Activated CD8-positive, alpha-beta memory T cell treated with anti-CD3 and anti-CD28 coated beads, Interleukin-2, amount 50 U/mL, for 24 hours (primary cell): Measurements from ENCODE around the gene NAA80.
"Not testable (repeated sequence)": the region's sequence is repeated elsewhere in the genome, so short reads cannot be mapped to it uniquely, and the experiment has no call there.

Experiments used
- DNase-seq: peaks from one replicate; pipeline ENCODE4 v3.0.0-alpha.2; 2020; ENCODE audit errors: extremely low read depth

The NAA80 gene

DNA sequence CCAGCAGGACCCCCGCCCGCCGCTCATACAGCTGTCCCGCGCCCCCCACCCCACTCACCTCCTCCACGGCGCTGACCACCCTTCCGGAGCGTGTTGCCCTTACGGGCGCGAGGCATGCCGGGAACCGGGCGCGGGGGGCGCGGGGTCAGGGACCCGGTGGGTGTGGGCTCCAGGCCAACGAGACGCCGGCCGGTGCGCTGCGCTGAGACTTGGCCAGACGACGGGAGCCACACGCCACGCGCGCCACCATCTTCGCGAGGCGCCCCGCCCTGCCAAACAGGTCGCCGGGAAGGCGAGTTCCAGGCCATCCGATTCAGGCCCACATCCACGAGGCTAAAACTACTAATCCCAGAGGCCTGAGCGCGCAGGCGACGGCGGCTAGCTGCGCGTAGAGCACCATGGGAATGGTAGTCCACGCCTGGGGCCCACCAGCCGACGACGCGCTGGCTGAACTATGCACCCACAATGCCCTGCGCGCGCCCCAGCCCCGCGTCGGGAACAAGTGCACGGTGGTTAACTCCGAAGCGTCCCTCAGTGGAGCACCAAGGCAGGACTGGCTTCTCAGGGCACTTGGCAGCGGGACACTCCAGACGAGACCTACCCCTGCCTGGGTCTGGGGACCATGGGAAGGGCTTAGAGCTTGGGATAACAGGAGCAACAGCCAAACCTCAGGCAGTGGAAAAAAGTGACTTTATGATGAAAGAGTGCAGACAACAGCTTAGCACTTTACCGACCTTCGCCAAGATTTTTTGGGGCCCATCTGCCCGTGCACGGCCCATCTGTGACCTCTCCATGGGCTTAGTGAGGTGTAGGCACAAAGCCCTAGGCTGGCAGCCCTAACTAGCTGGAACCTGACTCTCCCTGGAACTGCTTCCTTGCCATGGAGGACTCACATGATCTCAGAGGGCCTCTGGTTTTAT is 6.8 kb downstream of the NAA80 start, which contains the start of gene IFRD2:
IFRD2 (minus strand) TSS at position 271 of the 920 bp plus-strand sequence; CDS start at position 116, 155 bp downstream.
- DNase-seq, result peak; percentile 84

DNA sequence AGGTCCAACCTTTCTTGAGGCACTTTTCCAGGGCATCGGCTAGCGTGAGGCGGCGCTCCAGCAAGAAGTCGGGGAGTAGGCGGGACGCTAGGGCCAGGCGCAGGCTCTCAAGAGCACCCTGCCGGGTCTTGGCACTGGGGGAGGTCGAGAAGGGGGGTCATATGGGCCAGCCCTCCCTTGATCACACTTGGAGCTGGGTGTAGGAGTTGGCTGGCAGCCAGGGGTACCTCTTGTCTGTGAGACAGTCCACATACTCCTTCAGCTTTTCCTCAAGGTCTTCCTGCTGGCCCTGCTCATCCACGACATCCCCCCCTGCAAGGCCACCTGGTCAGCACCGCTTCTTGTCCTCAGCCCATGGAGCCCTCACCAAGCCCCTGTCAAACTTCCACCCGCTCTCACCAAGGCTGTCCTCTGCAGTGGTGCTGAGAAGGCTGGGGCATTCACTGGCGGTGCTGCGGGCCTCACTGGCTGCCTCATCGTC is 9.0 kb downstream of the NAA80 start:
- DNase-seq, result no peak

DNA sequence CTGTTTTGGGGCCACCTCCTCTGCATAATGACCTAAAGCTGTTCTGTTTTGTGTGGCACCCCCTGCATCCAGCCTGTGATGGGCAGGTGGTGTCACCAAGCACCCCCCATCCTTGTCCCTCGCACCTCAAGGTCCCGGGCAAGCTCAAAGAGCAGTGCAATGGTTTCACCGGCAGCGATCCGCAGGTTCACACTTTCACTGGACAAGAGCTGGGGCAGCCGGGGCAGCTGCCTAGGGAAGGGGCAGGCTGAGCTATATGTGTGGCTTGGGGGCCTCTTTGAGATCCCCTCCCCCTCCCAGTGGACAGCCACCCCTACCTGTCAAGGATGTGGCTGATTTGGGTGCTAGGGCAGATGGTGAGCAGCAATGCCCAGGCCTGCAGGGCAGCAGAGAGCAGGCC is 10.1 kb downstream of the NAA80 start:
- DNase-seq, result no peak

DNA sequence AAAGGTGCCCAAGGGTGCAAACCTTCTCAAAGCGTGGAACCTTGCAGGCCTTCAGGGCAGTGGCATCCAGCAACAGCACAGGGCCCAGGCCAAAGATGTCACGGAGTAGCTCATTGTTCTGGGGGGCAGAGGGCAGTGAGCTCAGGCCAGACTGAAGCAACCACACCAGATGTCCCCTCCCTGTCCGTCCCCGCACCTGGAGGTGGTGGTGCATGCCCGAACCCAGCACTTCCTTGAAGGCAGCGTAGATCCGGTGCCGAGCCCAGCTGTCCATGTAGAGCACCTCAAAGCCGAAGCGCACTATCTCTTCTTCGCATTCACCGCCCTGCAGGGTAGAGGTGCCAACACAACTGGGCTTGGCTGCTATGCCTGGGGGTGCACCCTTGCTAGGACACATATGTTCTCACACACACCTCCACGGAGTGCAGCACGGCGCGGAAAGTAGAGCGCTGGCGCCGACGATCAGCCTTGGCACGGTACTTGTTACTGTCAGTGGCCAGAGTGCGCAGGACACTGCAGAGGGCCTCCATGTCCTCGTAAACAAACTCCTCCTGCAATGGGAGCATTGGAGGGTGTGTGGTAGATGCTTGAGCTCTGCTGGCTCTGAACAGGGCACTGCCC is 10.7 kb downstream of the NAA80 start:
- no peak for DNase-seq

DNA sequence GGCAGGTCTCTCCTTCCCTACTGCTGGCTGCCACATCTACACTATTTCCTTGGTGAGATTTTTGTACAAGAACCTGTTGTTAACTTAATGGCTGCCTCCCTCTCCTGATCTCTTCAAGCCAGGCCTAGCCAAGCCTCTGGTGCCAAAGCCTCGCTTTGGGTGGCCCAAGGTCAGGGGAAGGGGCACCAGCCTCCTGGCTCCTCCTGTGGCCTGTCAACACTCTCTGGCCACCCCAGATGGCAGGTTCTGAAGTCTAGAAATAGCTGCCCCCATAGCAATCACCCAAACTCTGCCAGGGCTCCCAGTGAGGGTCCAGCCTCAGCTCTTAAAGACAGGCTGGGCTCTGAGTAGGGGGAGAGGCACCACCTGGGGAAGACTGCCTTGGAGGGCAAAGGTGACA is 11.9 kb downstream of the NAA80 start:
- no peak for DNase-seq

DNA sequence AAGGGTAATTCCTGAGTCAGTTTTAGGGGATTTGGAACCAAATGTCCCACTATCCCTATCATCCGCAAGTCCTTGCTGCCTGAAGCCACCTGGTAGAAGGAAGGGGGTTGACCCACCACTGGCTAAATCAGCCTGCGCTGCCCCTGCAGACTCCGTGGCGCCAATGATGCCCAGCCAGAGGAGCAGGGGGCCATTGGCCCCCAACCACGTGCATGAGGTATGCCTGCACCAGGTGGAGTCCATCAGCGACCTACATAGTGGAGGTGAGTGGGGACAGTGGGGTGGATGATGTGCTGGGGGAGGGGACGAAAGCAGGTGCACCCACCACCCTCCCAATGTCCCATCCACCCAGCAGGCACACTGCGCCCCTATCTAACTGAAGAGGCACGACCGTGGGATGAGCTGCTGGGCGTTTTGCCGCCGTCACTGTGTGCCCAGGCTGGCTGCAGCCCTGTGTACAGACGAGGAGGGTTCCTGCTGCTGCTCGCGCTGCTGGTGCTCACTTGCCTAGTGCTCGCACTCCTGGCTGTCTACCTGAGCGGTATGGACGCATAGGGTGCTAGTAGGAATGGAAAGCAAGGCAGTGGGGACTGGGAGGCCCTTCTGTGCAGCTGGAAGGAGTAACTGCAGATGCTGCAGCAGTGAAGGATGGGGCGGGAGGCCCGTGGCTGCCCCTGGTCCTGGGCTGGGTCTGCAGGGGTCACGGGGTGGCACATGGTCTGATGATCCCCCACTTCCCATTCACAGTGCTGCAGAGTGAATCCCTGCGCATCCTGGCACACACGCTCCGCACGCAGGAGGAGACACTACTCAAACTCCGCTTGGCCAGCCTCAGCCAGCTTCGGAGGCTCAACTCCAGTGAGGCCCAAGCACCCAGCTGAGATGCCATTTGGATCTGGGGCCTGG is 12.6 kb downstream of the NAA80 start:
- no peak for DNase-seq

DNA sequence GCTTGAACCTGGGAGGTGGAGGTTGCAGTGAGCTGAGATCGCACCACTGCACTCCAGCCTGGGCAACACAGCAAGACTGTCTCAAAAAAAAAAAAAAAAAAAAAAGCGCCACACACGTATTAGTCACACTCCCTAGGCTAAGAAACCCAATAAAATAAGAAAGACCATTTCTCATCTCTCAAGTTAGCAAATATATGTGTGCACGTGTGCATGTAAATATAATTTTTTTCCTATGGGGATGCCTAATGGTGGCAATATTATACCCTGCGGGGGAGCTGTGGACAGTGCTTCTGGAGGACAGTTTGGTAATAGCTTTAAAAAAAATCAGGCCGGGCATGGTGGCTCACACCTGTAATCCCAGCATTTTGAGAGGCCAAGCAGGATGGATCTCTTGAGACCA is 15.1 kb downstream of the NAA80 start:
- DNase-seq, result not testable (repeated sequence)

DNA sequence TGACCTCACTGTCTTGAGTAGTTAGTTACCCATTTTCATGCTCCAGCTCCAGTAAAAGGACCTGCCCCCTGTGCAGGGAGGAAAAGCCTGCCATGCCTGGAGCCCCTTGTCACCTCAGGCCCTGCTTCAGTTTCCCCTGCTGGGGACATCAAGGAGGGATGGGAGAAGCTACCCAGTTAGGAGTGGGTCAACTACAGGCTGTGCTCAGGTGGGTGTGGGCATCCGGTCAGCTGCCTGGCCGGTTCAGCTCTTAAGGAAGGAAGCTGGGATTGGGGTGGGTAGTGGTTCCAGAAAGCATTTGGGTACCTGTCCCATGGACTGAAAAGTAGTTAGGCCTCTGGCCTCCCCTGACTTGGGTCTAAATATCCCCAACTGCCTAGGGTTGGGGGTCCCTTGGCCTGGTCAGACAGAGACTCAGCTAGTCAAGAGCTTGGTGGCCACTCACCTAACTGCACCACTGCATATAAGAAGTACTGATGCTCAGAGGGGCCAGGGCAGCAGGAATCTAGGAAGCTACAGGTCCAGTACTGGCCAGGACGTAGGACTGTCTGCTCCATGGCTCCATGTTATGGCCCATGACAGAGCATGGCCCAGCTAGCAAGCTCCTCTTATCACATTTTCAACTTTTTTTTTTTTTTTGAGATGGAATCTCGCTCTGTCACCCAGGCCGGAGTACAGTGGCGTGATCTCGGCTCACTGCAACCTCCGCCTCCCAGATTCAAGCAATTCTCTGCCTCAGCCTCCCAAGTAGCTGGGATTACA is 19.8 kb downstream of the NAA80 start:
- DNase-seq, result no peak

DNA sequence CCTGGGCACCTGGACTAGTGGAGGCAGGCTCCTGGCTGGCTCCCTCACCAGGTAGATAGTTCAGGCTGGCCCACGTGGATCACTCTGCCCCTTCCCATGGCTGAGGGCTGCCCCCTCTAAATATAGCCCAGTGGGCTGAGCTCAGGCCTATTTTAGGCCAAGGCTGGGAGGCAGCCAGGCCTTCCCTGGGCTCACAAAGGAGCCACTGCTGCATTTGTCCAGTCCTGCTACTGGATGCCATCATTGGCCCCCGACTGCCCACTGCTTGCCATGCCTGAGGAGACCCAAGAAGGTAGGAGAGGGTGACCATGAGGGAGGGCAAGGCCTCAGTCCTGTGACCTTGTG is 20.4 kb downstream of the NAA80 start, which contains the start of gene LSMEM2:
LSMEM2 (plus strand) TSS at position 208 of the 345 bp plus-strand sequence; CDS start at position 235, 27 bp downstream.
- DNase-seq, result no peak

DNA sequence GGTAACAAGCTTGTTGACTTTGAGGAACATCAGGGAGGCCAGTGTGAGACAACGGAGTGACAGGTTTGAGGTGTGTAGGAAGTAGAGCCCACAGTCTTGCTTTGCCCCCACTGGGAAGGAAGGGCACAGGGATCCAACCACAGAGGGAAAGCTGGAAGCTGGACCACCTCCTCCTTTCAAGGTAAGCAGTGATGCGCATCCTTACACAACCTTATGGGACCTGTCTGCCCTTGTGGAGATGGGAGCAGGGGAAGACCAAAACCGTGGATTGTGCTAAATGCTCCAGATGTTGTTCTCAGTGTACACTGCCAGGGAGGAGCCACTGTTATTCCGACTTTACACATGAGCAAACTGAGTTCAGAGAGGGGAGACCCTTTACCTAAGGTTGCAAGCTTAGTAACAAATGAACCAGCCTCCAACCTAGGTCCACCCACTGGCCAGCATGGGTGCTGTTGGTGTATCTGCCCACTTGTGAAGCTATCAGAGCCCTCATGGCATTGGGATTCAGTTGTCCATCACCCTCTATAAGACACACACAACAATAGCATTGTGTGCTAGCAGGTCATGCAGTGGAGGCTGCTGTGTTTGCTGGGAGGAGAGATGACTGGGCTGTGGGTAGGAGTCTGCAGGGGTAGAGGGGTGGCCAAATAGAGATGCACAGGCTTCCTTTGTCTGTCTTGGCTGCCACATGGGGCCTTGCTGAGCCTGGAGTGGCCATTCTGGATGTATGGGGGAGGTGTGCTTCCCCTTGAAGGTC is 20.9 kb downstream of the NAA80 start:
- no peak for DNase-seq

DNA sequence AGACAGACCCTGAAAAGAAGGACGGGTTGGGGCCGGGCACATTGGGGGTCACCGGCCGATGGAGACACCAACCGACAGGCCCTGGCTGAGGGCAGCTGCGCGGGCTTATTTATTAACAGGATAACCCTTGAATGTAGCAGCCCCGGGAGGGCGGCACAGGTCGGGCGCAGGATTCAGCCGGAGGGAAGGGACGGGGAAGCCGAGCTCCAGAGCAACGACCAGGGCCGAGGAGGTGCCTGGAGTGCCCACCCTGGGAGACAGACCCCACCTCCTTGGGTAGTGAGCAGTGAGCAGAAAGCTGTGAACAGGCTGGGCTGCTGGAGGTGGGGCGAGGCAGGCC is 22.5 kb downstream of the NAA80 start:
- DNase-seq, result no peak

DNA sequence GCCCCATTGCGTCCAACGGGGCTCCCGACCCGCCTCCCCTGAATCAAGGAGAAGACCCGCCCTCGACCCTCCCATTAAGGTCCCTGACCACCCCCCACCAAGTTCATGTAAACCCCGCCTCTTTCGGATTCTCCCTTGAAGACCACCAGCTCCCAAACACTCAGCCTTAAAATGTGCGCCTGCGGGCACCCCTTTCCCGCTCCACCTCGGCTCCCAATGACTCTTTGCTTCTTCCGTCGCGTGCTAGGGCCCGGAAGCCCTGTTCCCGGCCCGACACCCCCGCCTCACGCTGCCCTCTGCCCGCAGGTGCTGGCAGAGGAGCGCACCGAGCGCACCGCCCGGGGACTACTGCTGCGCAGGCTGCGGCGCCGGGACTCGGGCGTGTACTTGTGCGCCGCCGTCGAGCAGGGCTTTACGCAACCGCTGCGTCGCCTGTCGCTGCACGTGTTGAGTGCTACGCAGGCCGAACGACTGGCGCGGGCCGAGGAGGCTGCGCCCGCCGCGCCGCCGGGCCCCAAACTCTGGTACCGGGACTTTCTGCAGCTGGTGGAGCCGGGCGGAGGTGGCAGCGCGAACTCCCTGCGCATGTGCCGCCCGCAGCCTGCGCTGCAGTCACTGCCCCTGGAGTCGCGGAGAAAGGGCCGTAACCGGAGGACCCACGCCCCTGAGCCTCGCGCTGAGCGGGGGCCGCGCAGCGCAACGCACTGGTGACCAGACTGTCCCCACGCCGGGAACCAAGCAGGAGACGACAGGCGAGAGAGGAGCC is 23.0 kb downstream of the NAA80 start:
- DNase-seq, result no peak

DNA sequence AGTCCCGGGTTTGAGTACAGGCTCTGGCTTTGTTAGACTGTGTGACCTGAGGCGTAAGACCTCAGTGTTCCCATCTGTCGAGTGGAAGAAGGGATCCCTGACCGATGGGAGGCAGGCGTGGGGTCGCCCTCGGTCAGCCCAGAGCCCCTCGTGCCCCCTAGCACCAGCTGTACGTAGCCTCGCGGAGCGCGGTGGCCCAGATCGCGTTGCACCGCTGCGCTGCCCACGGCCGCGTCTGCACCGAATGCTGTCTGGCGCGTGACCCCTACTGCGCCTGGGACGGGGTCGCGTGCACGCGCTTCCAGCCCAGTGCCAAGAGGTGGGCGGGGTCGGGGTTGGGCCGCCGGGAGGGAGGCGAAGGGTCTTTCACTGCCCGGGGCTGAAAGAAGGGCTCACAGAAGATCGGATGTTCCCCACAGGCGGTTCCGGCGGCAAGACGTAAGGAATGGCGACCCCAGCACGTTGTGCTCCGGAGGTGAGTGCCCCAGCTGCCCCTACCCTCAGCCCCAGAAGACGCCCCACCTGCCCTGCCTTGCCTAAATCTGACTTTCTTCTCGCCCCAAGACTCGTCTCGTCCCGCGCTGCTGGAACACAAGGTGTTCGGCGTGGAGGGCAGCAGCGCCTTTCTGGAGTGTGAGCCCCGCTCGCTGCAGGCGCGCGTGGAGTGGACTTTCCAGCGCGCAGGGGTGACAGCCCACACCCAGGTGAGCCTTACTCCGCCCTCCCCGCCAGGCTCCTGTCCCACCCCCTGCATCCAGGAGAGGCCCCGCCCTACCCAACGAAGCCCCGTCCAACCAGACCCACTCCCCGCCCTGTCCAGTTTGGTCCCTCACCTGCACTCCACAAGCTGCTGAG is 23.8 kb downstream of the NAA80 start:
- no peak for DNase-seq

DNA sequence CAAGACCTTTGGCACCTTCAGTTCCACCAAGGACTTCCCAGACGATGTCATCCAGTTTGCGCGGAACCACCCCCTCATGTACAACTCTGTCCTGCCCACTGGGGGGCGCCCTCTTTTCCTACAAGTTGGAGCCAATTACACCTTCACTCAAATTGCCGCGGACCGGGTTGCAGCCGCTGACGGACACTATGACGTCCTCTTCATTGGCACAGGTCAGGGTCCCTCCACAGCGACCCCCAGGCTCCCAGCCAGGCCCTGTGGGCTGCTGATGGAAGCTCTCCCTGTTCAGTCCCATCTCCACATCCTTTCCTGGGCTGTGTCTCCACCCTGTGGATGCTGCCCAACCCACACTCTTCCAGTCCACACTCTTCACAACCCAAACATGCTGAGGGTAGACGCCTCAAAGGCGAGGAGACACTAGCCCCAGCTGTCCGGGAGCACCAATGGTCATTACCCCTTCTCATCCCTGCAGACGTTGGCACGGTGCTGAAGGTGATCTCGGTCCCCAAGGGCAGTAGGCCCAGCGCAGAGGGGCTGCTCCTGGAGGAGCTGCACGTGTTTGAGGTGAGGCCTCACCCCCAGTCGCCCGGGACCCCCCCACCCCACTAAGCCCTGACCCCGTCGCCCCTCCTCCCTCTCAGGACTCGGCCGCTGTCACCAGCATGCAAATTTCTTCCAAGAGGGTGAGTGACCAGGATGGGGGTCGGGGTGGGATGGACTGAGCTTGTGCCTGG is 24.7 kb downstream of the NAA80 start:
- DNase-seq, result peak; percentile 39

DNA sequence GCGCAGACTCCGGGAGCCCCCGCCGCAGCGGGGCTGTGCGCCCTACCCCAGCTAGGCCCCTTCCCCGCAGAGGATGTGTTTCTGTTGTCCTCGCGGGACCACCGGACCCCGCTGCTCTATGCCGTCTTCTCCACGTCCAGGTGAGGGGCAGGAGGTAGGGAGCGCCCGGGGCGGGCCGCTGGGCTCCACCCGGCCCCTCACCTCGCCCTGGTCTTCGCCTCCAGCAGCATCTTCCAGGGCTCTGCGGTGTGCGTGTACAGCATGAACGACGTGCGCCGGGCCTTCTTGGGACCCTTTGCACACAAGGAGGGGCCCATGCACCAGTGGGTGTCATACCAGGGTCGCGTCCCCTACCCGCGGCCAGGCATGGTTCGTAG is 25.5 kb downstream of the NAA80 start:
- DNase-seq, result no peak

DNA sequence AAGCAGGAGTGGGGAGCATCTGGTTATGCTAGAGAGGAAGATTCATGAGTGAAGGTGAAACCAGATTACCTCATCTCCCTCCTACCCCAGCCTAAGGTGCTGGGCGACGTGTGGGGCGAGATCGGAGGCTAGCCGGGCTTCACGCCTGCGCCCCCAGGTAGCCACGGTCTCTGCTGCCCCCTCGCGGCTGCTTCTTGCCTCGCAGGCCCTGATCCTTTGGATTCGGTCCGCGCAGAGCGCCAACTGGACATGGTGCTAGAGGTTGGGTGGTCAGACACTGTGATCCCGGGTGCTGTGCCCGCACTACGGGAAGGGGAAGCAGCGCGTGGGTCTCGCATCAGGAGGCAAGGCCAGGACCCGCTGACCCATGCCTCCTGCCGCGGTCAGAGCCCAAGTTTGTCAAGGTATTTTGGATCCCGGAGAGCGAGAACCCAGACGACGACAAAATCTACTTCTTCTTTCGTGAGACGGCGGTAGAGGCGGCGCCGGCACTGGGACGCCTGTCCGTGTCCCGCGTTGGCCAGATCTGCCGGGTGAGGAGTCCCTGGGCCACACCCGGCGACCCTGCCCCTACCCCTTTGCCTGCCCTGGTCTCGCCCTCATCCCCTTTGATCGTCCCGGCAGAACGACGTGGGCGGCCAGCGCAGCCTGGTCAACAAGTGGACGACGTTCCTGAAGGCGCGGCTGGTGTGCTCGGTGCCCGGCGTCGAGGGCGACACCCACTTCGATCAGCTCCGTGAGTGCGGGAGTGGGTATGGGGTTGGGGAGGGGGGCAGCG is 26.1 kb downstream of the NAA80 start:
- DNase-seq, result peak; percentile 73

DNA sequence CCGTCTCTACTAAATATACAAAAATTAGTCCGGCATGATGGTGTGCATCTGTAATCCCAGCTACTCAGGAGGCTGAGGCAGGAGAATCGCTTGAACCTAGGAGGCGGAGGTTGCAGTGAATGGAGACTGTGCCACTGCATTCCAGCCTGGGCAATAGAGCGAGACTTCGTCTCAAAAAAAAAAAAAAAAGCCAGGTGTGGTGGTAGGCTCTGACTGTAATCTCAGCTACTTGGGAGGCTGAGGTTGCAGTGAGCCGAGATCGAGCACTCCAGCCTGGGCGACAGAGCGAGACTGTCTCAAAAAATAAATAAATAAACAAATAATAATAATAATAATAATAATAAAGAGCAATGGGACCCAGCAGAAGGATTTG is 26.7 kb downstream of the NAA80 start:
- not testable (repeated sequence) for DNase-seq
